Activated CD8-positive, alpha-beta T cell treated with anti-CD3 and anti-CD28 coated beads for 36 hours (primary cell): ENCODE data around the gene NLGN1. TPM values are rescaled to one million over a fixed set of nuclear protein-coding genes. Genes with fewer than 3 reads are reported as not detected.

ENCODE experiments used
- ATAC-seq: fragments of 200-7000 bp; cut with Tn5 transposase; one replicate; pipeline ENCODE4 v1.10.0; 2021; ENCODE audit warnings: mild to moderate bottlenecking, moderate library complexity
- CTCF ChIA-PET: fragments of 350-600 bp; sonication (Branson Sonifier 250); formaldehyde crosslinking; loops from one replicate; lab custom pipeline; 2021; ENCODE audit warnings: antibody characterized with exemption; lab: Charles Lee
- POLR2A ChIA-PET: fragments of 350-600 bp; sonication (Branson Sonifier 250); formaldehyde crosslinking; loops from one replicate; lab custom pipeline; 2021; ENCODE audit warnings: antibody characterized with exemption; lab: Charles Lee
- DNase-seq: peaks from one replicate; pipeline ENCODE4 v3.0.0-alpha.2; 2020
- H3K27ac Mint-ChIP-seq: one replicate; pipeline ENCODE4 v1.8.0; 2021; ENCODE audit warnings: mild to moderate bottlenecking, mixed read lengths
- H3K27me3 Mint-ChIP-seq: one replicate; pipeline ENCODE4 v1.8.0; 2021; ENCODE audit warnings: mixed read lengths
- H3K36me3 Mint-ChIP-seq: one replicate; pipeline ENCODE4 v1.8.0; 2021; ENCODE audit warnings: low read depth, mixed read lengths
- H3K4me1 Mint-ChIP-seq: one replicate; pipeline ENCODE4 v1.8.0; 2021; ENCODE audit warnings: low read depth, mixed read lengths
- H3K4me3 Mint-ChIP-seq: one replicate; pipeline ENCODE4 v1.8.0; 2021; ENCODE audit warnings: mild to moderate bottlenecking, moderate library complexity, mixed read lengths
- H3K9me3 Mint-ChIP-seq: one replicate; pipeline ENCODE4 v1.8.0; 2021; ENCODE audit warnings: mixed read lengths
- intact Hi-C: fragments of 100-400 bp; cut with micrococcal nuclease; formaldehyde crosslinking; loops from one replicate; pipeline ENCODE4 v1.10.0; 2022
- total RNA-seq, 2 experiments: library from RNA; stranded (reverse); gene quantifications; one replicate each; pipeline ENCODE4 v1.2.3, GENCODE V29; 2021
- TF ChIP-seq, protein P1 (sequence below): fragments of 200-600 bp; IDR thresholded peaks from one replicate; pipeline ENCODE4 v1.8.0; 2022; ENCODE audit warnings: antibody characterized with exemption, mild to moderate bottlenecking

NLGN1 gene
- total RNA-seq, 2 experiments from 2014 or later = not detected

- no peaks in the 10 kb centered on the region for H3K4me1 Mint-ChIP-seq
- ChIA-PET POLR2A (no interaction called here), CTCF (no interaction called here)
- intact Hi-C loops = no loop called here
- DNase-seq = no peak
- TF ChIP-seq, protein P1, sequence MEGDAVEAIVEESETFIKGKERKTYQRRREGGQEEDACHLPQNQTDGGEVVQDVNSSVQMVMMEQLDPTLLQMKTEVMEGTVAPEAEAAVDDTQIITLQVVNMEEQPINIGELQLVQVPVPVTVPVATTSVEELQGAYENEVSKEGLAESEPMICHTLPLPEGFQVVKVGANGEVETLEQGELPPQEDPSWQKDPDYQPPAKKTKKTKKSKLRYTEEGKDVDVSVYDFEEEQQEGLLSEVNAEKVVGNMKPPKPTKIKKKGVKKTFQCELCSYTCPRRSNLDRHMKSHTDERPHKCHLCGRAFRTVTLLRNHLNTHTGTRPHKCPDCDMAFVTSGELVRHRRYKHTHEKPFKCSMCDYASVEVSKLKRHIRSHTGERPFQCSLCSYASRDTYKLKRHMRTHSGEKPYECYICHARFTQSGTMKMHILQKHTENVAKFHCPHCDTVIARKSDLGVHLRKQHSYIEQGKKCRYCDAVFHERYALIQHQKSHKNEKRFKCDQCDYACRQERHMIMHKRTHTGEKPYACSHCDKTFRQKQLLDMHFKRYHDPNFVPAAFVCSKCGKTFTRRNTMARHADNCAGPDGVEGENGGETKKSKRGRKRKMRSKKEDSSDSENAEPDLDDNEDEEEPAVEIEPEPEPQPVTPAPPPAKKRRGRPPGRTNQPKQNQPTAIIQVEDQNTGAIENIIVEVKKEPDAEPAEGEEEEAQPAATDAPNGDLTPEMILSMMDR = no peak
- H3K27me3 Mint-ChIP-seq = no peaks in the 10 kb centered on the region
- H3K9me3 Mint-ChIP-seq = peaks cover 1% of the 10 kb centered on the region
- no peak overlapping the region for H3K27ac Mint-ChIP-seq
- no peaks in the 10 kb centered on the region for H3K36me3 Mint-ChIP-seq
- ATAC-seq = no peak
- H3K4me3 Mint-ChIP-seq = no peak overlapping the region
These were observed 507.8 kb downstream of the NLGN1 start for GRCh38 chr3:173905381-173905780.

DNA sequence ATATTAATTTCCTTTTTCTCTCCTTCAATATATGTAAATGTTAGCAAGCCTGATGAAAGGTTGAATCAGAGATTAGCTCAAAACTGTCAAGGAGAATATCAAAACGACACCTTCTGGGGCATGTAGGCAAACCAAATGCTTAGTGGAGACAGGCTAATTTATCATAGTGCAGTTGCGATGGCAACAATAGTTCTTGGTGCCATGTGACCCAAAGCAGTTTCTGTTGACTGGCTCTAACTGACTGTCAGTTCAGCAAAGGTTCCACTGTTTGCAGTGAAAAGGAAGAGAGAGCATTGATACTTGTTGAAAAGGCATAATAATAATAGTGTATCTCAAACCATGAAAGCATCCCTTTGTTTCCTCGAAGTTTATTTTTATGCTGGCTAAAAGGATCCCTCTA, 513.9 kb downstream of the NLGN1 start:
- intact Hi-C loops = no loop called here
- no peak overlapping the region for H3K27ac Mint-ChIP-seq
- TF ChIP-seq, protein P1 = no peak
- H3K4me3 Mint-ChIP-seq = no peak overlapping the region
- ATAC-seq (no peak), DNase-seq (no peak)
- H3K4me1 Mint-ChIP-seq = no peaks in the 10 kb centered on the region
- POLR2A ChIA-PET = interaction anchor here (0.7 kb wide), 1 partner anchor 18 kb away, joined by 3 read pairs; no protein-coding TSS in a partner anchor
- CTCF ChIA-PET = no interaction called here
- H3K36me3 Mint-ChIP-seq = no peaks in the 10 kb centered on the region
- H3K9me3 Mint-ChIP-seq = peaks cover 4% of the 10 kb centered on the region
- H3K27me3 Mint-ChIP-seq = no peaks in the 10 kb centered on the region

- no peaks in the 10 kb centered on the region for H3K36me3 Mint-ChIP-seq
- no peaks in the 10 kb centered on the region for H3K27me3 Mint-ChIP-seq
- ATAC-seq = no peak
- no peak for DNase-seq
- H3K4me3 Mint-ChIP-seq = no peak overlapping the region
- intact Hi-C loops = no loop called here
- TF ChIP-seq, protein P1 = no peak
- H3K9me3 Mint-ChIP-seq = peaks cover 4% of the 10 kb centered on the region
- ChIA-PET CTCF (no interaction called here), POLR2A (no interaction called here)
- no peaks in the 10 kb centered on the region for H3K4me1 Mint-ChIP-seq
- no peak overlapping the region for H3K27ac Mint-ChIP-seq
These were observed 514.6 kb downstream of the NLGN1 start for GRCh38 chr3:173912126-173912525.

GRCh38 chr3:173913397-173913796, 515.9 kb downstream of the NLGN1 start:
- Mint-ChIP-seq H3K27me3 (no peaks in the 10 kb centered on the region), H3K27ac (no peak overlapping the region), H3K4me1 (no peaks in the 10 kb centered on the region), H3K4me3 (no peak overlapping the region), H3K36me3 (no peaks in the 10 kb centered on the region), H3K9me3 (peaks cover 4% of the 10 kb centered on the region)
- DNase-seq (no peak), ATAC-seq (no peak)
- intact Hi-C loops = no loop called here
- POLR2A ChIA-PET = no interaction called here
- CTCF ChIA-PET = no interaction called here
- TF ChIP-seq, protein P1 = no peak

- intact Hi-C loops = no loop called here
- Mint-ChIP-seq H3K36me3 (no peaks in the 10 kb centered on the region), H3K27me3 (no peaks in the 10 kb centered on the region), H3K27ac (no peak overlapping the region), H3K4me1 (no peaks in the 10 kb centered on the region), H3K4me3 (no peak overlapping the region), H3K9me3 (peaks cover 4% of the 10 kb centered on the region)
- TF ChIP-seq, protein P1 = no peak
- DNase-seq (no peak), ATAC-seq (no peak)
- CTCF ChIA-PET = no interaction called here
- POLR2A ChIA-PET = no interaction called here
These were observed 516.5 kb downstream of the NLGN1 start for GRCh38 chr3:173913974-173914421.
